ENCODE results near the gene CXCR4.

DNA sequence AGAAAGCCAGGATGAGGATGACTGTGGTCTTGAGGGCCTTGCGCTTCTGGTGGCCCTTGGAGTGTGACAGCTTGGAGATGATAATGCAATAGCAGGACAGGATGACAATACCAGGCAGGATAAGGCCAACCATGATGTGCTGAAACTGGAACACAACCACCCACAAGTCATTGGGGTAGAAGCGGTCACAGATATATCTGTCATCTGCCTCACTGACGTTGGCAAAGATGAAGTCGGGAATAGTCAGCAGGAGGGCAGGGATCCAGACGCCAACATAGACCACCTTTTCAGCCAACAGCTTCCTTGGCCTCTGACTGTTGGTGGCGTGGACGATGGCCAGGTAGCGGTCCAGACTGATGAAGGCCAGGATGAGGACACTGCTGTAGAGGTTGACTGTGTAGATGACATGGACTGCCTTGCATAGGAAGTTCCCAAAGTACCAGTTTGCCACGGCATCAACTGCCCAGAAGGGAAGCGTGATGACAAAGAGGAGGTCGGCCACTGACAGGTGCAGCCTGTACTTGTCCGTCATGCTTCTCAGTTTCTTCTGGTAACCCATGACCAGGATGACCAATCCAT lies 2.7 kb downstream of the CXCR4 start:
- TF ChIP-seq, protein P1, sequence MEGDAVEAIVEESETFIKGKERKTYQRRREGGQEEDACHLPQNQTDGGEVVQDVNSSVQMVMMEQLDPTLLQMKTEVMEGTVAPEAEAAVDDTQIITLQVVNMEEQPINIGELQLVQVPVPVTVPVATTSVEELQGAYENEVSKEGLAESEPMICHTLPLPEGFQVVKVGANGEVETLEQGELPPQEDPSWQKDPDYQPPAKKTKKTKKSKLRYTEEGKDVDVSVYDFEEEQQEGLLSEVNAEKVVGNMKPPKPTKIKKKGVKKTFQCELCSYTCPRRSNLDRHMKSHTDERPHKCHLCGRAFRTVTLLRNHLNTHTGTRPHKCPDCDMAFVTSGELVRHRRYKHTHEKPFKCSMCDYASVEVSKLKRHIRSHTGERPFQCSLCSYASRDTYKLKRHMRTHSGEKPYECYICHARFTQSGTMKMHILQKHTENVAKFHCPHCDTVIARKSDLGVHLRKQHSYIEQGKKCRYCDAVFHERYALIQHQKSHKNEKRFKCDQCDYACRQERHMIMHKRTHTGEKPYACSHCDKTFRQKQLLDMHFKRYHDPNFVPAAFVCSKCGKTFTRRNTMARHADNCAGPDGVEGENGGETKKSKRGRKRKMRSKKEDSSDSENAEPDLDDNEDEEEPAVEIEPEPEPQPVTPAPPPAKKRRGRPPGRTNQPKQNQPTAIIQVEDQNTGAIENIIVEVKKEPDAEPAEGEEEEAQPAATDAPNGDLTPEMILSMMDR (conservative IDR thresholded peaks at IDR 0.05; ENCODE audit: low read depth, low read length), result no peak
- TF ChIP-seq EZH2 (IDR thresholded peaks at IDR 0.05; ENCODE audit: borderline replicate concordance, low read depth, low read length, poor library complexity, severe bottlenecking), result no peak

Measured in A673 (cell line).